Renal pelvis (tissue), 4 donors: Measurements from ENCODE around the gene SPOCK2. TPM values are rescaled to one million over a fixed set of nuclear protein-coding genes. Genes with fewer than 3 reads are reported as not detected.

Experiments used
- DNase-seq: peaks from one replicate; pipeline ENCODE4 v3.0.0-alpha.2; 2013
- polyA plus RNA-seq, 3 donors: library from polyadenylated mRNA; unstranded; fragments of 120-200 nt; gene quantifications; one replicate each; pipeline ENCODE4 v1.2.1, GENCODE V29; 2013; ENCODE audit not compliant: insufficient read length in 3 of 3

Gene SPOCK2
- polyA plus RNA-seq, 3 donors = 156 to 163 (median 159) TPM

DNA sequence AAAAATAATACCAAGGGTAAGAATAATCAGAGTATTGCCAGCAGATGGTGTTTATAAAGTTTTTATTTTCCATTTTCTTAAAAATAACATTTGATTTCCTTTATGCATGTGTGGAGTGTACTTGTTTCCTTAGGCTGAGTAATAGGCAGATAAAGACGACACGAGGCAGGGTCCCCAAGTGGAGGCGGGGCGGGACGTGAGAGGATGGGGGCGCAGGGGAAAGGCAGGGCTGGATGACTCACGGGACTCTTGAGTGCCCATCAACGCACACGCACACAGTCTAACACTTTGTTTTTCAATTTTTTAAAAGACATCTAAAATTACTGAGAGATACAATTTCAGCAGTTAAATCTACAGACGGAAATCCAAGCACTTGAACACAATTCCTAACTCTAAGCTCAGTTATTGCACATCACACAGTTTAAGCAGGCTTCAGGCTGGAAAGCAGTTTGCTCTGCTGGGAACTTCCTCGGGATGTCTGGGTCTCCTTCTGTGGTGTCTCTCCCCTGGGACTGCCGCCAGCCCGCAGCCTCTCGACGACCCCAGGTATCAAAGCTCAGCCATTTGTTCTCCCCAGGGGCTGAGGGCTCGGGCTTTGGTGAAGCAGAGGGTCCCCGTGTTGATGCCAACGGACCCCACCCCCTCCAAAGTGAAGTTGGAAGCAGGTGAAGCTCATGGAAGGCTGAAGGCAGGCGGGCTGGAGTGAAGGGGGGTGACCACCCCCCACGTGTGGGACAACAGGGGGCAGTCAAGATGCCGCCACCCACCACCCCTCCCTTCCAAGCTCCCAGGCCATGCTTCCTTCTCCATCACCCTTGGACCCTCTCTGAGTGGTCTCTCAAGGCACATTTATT, 29.1 kb downstream of the SPOCK2 start:
- DNase-seq = no peak

DNA sequence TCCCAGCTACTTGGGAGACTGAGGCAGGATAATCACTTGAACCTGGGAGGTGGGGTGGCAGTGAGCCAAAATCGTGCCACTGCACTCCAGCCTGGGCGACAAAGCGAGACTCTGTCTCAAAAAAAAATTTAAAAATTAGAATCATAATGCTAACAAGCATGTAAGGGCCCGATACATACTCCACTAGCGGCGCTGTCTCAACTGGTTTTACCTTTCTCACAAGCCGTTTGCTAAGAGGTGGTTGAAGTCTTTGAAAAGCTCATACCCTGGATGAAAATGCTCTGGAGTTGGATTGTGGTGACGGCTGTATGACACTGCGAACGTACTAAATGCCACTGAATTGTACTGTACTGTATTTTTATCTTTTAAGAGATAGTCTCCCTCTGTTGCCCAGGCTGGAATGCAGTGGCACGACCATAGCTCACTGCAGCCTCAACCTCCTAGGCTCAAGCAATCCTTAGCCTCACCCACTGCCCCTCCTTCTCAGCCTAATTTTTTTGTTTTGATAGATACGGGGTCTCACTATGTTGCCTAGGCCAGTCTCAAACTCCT, 29.9 kb downstream of the SPOCK2 start:
- DNase-seq = no peak

DNA sequence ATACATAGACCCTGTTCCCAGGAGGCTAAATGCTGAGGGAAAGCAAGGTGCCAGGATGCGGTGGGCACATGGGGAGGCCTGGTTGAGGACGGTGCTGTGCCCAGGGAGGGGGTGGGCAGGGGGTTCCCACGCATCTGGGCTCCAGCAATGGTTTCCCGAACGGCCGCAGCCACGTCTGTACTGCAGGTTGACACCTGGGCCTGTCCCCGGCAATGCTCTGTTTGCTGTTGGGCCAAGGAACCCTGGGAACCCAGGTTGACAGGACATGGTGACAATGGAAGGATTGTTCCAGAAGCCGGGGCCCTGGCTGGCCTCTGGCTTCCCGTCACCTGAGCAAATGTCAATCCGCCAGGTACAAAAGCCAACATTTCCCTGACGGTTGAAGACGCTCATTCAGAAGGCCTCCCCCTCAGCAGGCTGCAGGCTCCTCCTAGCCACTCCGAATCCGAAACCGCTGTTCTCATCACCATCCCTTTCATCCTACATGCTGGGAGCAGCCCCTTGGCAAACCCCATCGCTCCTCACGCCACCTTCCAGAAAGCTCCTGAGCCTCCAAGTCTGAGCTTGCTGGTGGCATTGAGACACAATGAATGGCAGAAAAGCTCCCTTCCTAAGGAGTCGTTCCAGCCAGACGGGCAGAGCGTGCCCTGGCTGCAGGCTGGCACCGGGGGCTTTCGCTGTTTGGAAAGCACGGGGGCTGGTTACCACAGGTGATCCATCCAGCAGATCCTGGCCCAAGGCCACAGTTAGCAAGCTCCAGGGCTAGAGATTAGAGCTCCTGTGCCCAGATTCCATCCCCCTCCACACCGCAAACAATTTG, 31.2 kb downstream of the SPOCK2 start:
- no peak for DNase-seq

DNA sequence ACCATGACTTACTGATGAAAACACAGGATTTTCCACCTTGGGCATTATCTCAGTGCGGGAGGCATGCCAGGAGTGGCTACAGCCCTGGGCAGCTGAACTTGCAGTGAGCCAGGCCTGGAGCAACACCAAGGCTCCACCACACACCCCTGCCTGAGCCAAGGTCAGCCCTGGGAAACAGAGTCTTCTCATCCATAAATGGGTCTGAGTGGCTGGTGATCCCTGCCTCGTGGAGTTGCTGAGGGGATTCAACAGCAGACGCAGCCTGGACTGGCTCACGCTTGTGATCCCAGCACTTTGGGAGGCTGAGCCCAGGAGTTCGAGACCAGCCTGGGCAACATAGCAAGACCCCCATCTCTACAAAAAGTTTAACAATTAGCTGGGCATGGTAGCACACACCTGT, 32.2 kb downstream of the SPOCK2 start:
- DNase-seq = no peak

DNA sequence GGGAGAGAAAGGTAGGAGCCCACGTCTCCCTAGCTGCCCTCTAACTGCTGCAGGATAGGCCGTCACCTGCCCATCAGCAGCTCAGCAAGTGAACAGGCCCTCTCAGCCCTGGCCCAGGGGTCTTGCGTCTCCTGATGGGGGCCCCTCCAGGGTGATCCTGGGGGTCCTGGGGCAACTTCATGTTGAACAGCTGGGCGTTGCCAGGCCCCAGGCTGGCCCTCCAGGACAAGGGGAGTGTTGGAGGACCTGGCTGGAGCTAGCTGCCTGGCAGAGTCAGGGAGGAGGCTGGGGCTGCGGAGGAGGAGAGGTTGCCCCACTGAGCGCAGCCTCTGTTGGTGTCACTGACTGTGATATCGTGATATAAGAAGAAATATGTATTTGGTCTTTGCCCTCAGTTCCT, 34.7 kb downstream of the SPOCK2 start:
- no peak for DNase-seq

DNA sequence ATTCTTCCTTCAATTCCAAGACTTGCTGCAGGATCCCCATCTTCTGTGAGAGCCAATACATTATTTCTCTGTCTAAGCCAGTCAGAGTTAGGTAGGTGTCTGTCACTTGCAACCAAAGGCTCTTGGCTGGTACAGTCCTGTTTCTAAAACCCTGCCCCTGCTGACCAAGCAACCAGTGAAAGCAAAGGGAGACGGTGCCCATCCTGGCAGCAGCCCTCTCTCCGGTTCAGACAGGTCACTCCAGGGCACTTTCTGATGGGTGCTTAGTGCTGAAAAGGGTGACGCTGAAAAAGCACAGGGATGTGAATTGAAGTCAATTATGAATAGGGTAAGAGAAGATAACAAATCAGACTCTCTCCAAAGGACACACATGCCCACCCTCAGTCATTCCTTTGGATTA, 37.5 kb downstream of the SPOCK2 start:
- DNase-seq = no peak

DNA sequence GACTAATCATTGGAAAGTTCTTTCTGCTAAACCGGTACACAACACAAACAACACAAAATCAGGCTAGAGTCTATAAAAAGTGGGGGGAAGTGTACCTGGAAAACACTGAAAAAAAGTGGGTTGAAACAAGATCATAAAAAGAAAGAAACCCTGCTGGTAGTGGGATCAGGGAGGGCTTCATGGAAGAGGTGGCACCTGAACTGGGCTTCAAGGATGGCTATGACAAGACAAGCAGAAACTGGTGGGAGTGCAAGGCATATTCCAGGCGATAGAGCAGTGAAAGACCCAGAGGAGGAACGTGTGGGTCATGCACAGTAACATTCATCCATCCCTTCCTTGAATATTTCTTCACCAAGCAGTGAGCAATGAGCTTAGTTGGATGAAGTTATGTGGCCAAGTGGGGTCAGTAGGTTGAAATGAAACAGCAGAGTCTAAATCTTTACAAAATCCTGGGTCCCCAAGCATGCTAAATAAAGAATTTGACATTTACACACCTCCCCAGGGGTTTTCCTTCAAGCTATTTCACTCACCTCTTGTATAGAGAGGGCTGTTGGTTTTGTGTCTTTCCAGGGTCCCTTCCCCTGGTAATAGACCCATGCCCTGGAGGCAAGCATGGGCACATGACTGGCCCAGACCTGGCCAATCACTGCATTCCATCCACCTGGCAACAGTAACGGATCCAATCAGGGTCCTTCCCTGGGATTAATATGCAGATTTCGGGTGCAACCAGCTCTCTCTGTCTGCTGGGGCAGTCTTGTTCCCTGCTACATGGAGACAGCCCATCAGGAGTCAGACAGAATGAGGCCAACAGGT, 38.2 kb downstream of the SPOCK2 start:
- DNase-seq = no peak

DNA sequence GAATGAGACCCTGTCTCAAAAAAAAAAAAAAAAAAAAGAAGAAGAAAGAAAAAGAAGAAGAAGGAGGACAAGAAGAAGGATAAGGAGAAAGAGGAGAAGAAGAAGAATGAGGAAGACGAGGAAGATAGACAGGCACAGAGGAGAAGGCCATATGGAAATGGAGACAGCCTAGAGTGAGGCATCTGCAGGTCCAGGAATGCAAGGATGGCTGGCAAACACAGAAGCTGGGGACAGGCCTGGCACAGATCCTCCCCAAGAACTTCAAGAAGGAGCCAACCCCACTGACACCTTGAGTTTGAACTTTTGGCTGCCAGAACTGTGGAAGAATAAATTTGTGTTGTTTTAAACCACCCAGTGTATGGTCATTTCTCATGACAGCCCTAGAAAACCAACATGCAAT, 38.9 kb downstream of the SPOCK2 start:
- no peak for DNase-seq

DNA sequence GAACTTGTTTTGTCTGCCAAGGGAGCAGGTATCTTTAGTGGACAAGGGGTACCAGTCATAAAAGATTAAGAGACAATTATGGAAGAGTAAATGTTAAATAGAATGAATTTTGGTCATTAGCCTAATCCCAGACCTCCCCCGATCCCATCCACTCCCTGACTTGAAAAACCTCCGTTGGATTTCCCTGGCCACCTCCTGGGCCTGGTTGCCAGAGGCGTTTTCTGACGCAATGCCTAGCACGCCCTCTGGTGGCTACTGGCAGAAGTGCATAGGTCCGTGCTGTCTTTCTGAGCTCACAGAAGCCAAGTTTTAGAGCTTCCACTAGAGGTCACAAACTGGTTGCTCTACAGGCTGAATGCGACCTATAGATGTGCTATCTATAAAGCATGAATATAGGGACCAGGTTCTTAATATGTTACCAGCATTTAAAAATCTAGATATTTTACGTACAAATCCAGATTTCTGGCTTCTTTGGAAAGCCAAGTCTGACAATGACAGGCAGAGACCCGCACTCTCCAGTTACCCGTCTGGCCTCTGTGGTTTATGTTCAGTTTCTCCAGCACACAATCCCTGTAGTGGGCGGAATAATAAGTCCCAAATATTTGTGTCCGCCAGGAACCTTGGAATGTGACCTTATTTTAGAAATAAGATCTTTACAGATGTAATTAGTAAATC, 39.8 kb downstream of the SPOCK2 start:
- DNase-seq = peak; percentile 94

DNA sequence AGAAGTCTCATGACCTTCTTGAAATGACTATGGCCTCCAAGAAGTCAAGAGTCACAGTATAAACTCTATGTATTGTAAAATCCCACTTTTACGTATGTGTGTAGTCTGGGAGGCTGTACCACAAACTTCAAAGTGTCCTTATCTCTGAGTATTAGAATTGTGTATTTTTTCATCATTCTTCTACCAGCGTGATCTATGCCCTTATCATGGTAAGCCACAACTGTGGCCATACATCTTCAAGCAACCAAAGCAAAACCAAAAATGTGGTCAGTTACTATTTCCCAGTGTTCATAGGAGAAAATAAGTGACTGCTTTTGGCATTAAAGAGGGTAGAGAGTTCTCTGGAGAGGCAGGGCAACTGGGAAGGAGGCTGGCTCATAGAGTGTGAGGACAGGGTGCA, 42.8 kb downstream of the SPOCK2 start:
- no peak for DNase-seq

DNA sequence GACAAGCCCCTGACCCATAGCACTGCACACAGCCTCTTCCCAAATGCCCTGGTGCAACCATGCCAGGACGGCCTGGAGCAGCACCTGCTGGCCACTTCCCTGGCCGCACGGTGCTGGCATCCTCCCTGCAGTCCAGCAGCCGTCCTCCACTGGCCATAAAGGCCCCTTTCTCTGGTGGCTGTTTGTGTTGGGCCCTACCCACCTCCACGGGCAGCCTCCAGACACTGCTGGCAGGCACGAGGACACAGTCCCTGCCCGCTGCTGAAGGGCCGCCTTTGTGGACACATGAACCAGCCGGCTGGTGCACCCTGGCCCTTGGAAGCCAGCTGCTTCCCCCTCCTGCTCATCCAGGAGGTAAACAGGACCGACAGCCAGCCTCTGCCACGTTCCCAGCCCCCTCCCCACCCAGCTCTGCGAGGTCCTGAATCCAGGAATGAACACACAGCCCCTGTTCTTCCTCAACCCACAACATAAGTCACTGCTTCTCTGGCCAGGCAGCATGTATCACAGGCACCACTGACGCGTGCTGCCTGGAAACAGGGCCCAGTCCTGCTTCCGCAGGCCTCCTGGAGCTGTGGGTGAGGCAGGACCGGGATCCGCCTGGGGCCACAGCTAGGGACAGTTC, 43.8 kb downstream of the SPOCK2 start:
- no peak for DNase-seq

DNA sequence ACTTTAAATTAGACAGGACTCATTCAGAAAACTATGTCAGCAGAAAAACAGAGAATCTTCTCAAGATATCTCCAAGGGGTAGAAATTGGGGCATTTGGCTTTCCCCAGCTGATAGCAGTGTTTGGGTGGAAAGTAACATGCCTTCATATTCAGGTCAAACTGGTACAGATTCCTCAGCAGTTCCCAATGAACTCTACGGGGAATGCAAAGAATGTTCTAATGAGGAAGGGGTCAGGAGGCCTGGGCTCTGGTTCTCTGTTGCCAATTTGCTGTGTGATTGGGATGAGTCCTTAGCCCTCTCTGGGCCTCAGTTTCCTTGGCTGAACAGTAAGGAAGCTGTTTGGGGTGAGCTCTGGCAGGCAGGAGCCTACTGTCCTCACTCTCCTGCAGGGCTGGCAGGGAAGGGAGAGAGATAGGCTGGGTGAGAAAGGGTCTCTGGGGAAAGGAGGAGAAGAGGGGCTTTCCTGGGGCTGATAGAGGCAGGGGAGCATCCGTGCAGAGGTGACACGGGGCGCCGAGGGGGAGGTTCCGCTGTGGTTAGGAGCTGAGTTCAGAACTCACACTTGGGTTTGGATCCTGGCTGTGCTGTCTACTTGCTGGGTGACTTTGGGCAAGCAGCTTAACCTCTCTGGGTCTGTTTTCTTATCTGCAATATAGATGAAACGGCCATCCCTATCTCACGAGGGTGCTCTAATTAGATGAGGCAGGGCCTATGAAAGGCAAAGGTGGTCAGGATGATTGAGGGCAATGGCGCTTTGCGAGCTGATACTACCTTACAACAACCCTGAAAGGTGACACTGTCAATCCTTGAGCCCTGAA, 45.1 kb downstream of the SPOCK2 start:
- DNase-seq = no peak

DNA sequence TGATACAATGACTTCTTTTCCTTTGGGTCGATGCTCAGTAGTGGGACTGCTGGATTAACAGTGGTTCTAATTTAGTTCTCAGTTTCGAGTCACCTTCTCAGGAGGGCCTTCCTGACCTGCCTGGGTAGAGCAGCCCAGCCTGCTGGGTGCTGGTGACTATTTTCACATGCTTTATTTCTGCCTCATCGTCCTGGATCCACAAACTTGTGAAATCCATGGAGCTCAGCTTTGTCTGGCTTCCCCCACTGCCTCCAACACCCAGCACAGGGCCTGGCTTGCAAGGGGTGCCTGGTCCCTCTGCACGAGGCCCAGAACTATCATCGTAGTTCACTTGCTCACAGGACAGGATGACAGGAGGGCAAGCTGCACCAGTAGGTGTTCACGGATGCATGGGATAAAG, 46.9 kb downstream of the SPOCK2 start:
- no peak for DNase-seq

DNA sequence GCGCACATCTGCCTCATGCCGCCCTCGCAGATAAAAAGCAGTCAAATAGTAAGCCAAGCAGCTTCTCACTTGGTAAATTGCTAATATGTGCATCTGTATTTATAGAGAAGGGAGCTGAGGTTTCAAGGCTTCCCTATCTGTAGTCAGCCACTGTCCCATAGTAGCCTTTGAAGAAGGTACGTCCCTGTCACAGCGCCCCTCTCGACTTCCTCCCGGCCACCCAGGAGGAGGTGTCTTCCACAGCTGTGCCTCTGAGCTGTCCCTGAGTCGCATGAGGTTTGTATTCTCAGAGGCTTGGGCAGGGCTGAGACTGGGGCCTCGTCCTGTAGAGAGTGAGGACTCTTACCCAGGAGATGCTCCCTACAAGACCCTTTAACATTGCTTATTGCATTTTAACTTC, 49.0 kb downstream of the SPOCK2 start:
- DNase-seq = no peak

DNA sequence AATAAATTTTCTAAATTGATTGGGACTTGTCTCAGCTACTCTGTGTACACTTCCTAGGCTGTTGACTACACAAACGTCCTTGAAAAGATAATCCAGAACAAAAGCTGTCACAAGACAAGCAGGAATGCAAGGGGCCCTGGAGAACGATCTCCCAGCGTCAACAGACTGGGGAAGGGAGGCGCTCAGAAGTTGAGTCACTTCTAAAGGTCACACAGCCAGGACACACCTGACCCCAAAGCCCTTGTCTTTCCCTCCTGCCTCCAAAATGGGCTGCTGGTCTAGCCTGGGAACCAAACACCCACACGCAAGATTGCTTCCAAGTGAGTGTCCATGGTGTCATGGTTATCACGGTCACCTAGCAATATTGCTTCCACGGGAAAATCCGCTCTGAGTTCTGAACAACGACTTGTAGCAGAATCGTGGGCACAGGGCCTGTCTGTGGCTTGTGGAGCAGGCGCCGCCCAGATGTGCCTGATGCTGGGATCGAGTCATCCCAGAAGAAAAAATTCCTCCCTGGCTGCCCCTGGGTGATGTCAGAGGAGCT, 49.8 kb downstream of the SPOCK2 start:
- no peak for DNase-seq

DNA sequence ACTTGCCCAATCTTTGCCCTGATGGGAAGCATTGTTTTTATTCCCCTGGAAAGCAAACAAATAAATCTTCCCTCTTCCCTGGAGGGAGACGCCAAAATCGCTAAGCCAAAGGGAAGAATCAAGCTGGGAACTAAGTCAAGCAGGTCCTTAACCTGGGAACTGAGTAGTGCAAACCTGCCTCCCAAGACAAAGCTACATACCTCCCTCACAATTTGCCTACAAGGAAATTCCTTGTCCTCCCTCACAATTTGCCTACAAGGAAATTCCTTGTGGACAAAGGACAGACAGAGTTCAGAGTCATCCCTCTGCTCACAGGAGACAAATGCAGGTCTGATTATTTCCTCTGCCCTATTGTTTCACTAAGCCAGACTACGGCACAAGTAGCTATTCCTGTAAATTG, 50.5 kb downstream of the SPOCK2 start:
- no peak for DNase-seq

DNA sequence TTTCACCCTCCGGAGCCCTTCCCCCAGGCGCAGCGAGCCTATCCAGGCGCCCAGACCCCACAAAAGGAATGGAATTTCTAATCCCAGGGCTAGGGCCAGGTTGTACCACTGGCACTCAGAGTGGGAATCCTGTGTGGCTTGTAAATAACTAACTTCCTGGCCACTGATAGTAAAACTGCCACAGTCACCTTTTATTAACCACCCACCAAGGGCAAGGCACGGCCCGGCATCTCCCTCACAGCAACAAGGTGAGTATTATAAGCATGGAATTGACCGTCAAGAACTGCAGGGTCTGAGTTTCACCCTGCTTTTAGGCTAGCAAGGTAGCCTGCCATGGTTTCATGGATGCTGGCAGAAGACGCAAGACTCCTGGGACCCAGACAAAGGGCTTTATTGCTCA, 51.1 kb downstream of the SPOCK2 start:
- DNase-seq = no peak

DNA sequence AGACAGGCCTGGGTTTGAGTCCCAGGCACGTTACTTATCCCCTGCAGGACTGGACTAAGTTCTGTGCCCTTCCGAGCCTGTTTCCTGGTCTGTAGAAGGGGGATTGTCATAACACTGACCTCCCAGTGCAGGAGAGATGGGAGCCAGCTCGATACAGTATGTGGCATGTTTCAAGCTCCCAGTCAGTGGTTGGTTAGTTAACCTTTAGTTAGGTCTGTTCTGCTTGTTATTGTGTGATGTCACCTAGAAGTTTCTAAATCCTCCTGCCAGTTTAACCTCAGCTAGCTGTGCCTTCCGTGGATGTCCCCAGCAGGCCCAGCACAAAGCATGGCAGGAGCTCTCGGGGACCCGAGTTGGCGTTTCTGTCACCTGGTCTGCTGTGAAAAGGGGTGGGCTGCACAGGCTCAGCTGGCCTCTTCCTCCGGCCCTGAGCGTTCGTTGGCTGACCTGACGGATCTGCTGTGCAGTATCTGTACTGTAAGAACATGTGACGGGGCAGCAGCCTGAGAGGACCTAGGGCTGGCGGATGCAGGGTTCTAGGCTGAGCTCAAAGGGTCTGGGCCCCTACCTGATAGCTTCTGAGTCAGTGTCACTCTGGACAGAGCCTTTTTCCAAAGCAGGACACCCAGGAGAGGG, 53.0 kb downstream of the SPOCK2 start:
- DNase-seq = no peak

DNA sequence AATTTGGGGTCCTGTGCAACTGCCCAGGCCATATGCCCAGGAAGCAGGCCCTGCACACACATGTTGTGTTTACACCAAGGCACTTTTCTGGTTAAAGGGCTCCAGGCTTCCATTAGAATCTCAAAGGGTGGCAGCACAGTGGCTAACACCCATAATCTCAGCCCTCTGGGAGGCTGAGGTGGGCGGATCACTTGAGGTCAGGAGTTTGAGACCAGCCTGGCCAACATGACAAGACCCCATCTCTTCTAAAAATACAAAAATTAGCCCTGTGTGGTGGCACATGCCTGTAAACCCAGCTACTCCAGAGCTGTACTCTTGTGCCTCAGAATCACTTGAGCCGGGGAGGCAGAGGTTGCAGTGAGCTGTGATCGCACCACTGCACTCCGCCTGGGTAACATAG, 53.6 kb downstream of the SPOCK2 start:
- no peak for DNase-seq
